Hypothalamus (tissue), 51 donors: Measurements from ENCODE around the gene IDH3B.
"Not testable (repeated sequence)": the region's sequence is repeated elsewhere in the genome, so short reads cannot be mapped to it uniquely, and the experiment has no call there.

Experiments
- DNase-seq, 51 donors: peaks; one replicate each; lab custom pipeline; 2025; lab: John Stamatoyannopoulos, UW

IDH3B gene

GRCh38 chr20:2663887-2664719 lies at the start of gene IDH3B:
TSS of gene IDH3B (minus strand) at chr20:2664216. CDS start at chr20:2664188, 28 bp downstream.
- DNase-seq = peak; percentile 63 to 97 (median 89)

DNA sequence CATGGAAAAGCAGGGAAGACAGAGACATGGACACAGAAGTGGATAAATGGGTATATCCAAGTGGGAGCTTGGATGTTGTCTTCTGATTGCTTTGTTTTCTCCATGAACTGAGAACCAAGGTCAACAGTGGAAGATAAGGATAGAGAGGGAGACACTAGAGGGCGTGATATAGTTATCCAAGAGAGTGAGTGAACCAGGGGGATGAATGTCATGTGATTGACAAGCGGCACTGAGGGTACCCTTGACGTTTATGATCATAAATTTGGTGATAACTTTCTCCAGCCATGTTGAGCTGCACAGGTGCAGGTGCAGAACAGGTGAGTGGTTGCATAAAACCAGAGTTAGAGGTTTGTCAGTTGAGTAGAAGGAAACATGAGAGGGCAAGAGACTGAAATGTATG lies 49.3 kb upstream of the IDH3B start:
- no peak for DNase-seq

DNA sequence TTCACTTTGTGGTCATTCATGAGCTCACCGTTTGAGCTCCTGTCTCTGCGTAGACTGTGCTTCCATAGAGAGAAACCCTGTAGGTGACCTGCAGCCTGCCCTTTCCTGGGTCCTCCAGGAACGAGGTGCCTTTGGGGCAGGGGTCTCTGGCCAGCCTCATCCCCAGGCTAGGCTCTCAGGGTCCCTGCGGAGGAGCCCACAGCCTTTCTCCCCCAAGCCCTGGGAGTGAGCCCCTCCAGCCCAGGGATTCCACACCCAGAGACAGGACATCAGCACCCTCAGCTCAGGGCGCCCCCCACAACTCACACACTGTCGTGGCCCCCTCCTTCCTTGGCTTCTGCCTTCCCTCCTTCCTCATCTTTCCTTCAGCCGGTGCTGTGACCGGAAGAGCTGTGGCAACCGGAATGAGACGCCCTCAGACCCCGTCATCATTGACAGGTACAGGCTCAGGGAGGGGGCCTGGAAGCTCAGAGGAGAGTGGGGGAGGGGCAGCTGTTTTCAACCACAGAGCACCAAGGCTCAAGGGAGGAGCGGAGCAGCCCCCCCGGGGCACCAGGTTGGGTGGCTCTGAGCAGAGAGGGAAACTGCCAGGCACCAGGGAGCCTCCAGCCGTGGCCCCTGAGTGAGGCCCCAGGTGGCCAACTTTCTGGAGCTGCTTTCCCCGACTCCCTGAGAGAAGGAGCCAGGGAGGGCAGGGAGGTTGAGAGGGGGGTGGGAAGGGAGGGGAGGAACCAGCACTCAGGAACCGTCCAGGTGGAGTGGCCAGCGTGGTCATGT lies 45.4 kb upstream of the IDH3B start:
- DNase-seq = no peak

DNA sequence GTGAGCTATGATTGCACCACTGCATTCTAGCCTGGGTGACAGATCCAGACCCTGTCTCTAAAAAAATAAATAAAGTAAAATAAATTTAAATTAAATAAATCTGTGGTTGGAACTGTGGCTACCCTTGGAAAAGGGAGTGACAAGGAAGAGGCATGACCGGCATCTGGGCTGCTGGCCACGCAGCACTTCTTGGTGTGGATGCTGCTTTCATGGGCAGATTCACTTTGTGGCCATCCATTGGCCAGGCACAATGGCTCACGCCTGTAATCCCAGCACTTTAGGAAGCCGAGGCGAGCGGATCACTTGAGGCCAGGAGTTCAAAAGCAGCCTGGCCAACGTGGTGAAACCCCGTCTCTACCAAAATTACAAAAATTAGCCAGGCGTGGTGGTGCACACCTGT lies 44.6 kb upstream of the IDH3B start:
- DNase-seq = no peak

GRCh38 chr20:2708073-2708415 lies 44.0 kb upstream of the IDH3B start:
- DNase-seq = no peak

DNA sequence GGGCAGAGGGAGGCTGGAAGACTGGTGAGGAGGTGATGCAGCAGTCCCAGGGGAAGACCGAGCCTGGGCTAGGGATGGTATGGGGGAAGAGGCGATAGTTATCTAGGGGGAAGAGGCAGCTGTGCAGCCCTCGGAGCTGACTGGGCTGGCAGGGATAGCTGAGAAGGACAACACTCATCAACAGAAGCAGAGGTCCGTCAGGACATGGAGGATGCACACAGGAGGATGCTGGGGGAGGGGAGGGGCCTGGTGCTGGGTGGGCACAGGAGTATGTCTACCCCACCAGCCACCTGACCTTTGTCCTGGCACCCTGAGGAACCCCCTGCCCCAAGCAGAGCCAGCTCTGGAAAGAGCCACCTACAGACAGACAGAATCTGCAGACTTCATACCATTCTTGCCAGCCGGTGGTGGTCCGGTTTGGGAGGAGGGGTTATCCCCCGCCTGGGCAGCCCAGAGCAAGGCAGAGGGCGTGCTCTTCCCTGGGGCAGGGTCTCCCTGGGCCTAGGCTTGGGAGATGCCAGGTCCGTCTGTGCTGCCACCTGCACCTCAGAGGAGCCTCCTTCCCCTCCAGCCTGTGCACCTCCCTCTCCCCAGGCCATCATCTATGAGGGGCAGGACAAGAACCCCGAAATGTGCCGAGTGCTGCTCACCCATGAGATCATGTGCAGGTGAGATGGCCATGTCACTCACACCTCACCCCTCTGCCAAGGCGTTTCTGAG lies 43.5 kb upstream of the IDH3B start:
- DNase-seq = no peak

DNA sequence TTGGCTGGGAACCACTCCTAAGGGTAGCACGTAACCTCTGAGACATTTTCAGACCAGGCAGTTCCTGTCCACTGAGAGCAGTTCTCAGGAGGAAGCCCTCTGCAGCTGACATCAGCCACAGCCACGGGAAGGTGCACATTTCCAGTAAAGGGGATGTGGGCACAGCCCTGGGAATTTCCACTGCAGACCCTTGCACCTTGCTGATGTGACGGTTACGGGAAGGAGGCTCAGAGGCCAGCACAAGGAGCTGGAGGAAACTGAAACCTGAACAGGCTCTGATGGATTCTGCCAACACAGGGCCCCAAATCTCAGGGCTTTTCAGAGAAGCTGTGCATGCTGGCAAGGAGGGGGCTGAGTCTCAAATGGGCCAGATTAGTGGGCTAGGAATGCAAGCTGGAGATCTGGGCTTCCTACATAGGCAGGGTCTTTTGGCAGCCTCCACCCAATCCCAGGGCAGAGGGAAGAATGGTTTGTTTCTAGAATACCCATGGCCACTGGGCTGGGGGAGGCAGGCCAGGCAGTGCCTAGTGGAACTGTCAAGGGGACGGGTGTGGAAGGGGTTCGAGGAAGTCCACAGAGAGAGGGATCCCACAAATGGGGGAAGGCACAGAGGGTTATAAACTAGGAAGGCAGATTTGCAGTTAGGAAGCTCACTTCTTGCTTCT lies 42.8 kb upstream of the IDH3B start:
- no peak for DNase-seq

- no peak for DNase-seq
Observed at GRCh38 chr20:2705931-2706645, 42.1 kb upstream of the IDH3B start.

GRCh38 chr20:2703716-2704475 lies 39.9 kb upstream of the IDH3B start:
- DNase-seq = no peak

DNA sequence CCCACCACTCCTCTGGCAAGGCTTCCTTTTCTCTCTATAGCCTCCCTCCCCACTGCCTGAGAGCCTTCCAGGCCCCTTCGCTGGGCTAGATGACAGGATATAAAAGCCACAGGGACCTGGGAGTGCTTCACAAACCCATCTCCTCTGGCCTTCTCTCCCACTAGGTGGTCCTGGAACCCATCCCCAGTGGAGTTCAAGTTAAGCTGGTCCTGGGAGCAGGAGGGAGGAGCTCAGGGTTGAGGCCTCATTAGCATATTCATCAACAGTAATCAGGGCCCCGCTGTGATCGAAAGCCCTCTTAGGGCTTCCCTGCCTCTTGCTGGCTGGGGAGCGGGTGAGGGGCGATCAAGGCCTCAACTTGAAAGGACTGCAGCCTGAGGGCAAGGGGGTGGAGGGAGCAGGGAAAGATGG lies 37.7 kb upstream of the IDH3B start:
- no peak for DNase-seq

DNA sequence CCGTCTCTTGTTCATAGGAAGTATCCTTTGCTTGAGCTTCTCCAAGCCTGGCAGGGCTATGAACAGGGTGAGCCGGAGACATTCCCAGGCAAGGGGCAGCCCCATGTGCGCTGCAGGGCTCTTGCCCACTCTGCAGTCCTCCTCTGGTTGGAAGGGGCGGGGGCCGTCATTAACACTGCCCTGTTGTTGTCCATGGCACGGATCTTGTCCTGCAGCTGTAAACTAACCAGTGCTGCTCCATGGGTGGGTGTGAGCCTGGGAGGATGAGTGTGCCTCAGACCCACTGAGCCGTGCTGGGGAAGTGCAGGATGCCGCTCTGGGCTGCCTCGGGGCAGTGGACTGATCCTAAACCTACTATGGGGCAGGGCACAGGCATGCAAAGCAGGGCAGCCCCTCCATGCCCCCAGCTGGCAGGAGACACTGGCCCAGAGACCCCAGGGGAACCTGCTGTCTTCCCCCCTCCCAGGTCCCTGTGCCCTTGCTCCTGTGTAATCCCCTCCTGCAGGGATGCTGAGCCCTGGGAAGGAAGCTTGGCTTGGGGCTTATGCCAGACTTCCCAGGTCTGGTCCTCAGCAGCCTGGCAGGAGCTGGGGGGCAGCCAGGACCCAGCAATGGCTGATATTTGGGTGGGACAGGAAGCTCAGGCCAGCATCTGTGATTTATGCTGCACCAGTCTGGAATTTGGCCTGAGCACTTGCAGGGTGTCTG lies 37.1 kb upstream of the IDH3B start:
- peak in 23 of 51 donors; percentile 9 to 63 (median 33) for DNase-seq

DNA sequence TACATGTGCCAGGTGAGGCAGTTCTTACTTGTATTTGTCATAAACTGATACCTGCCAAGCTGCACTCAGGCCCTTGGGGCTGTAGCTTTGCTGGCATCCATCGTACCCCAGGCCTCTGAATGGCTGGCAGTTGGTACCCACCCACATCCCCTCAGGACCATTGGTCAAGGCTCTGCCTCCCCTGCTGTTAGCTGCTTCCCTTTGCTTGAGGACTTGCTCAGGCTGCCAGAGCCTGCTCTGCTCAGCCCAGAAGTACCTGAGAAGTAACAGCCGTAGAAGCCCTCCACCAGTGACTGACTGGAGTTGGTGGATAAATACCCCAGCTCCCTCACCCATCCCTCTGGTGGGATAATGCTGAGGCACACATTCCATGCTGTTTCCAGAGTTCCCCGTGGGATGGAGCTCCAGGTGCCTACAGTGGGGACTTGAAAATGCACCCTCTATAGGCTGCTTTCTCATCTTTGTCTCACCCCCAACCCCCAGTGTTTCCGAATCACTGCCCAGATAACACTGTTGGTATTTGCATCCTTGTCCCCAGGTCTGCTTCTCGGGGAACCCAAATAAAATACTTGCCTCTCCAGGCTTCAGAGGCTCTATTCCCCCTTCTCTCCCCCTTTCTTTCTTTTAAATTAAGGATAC lies 35.9 kb upstream of the IDH3B start:
- DNase-seq = no peak

GRCh38 chr20:2698912-2699311 lies 34.9 kb upstream of the IDH3B start:
- DNase-seq = no peak

- no peak for DNase-seq
Observed at GRCh38 chr20:2698186-2698817, 34.3 kb upstream of the IDH3B start.

- DNase-seq = no peak
Observed at GRCh38 chr20:2697768-2698167, 33.8 kb upstream of the IDH3B start.

GRCh38 chr20:2696646-2697045 lies 32.6 kb upstream of the IDH3B start:
- no peak for DNase-seq

GRCh38 chr20:2695984-2696525 lies 32.0 kb upstream of the IDH3B start:
- DNase-seq = not testable (repeated sequence)
